ENCODE results near the gene OSGEP.
A peak's percentile ranks its signal among the peaks of the same experiment; 100 is the strongest.
"Not testable (repeated sequence)": the region's sequence is repeated elsewhere in the genome, so short reads cannot be mapped to it uniquely, and the experiment has no call there.

Gene OSGEP

GRCh38 chr14:20469890-20470602, 15.4 kb upstream of the OSGEP start:
- DNase-seq: peak in 4 of 5 experiments; percentile 14 to 68 (median 48)

- peak; percentile 67 to 94 (median 81) for DNase-seq
These were observed 14.8 kb upstream of the OSGEP start, which contains the start of gene PNP for GRCh38 chr14:20469242-20469889. Gene PNP, plus strand, starts transcription at chr14:20469406. Its CDS starts 119 bp downstream, at chr14:20469525.

GRCh38 chr14:20468764-20469241, 14.2 kb upstream of the OSGEP start:
- DNase-seq: no peak

- peak; percentile 96 to 100 (median 99) for DNase-seq
These were observed 6.9 kb upstream of the OSGEP start, which contains the start of gene PIP4P1 for GRCh38 chr14:20461225-20462141. Gene PIP4P1, minus strand, starts transcription at chr14:20461434. Its CDS starts 109 bp downstream, at chr14:20461325.

GRCh38 chr14:20460458-20461224, 6.0 kb upstream of the OSGEP start:
- peak in 4 of 5 experiments; percentile 23 to 74 (median 56) for DNase-seq

GRCh38 chr14:20458031-20458789, 3.6 kb upstream of the OSGEP start:
- no peak for DNase-seq

- no peak for DNase-seq
These were observed 2.4 kb upstream of the OSGEP start for GRCh38 chr14:20456971-20457370.

- DNase-seq: peak in 4 of 5 experiments; percentile 37 to 93 (median 66)
These were observed 1.0 kb upstream of the OSGEP start for GRCh38 chr14:20455355-20456300.

- DNase-seq: not testable (repeated sequence)
These were observed 1.8 kb downstream of the OSGEP start for GRCh38 chr14:20452831-20453230.

- DNase-seq: no peak
These were observed 7.7 kb downstream of the OSGEP start for GRCh38 chr14:20446889-20447288.

- not testable (repeated sequence) for DNase-seq
These were observed 11.0 kb downstream of the OSGEP start for GRCh38 chr14:20443650-20444049.

GRCh38 chr14:20441461-20441860, 13.2 kb downstream of the OSGEP start:
- DNase-seq: no peak

- DNase-seq: peak in 1 of 5 experiments; percentile 77
These were observed 13.7 kb downstream of the OSGEP start for GRCh38 chr14:20440882-20441281.

GRCh38 chr14:20440465-20440864, 14.1 kb downstream of the OSGEP start:
- DNase-seq: no peak

- no peak for DNase-seq
These were observed 15.9 kb downstream of the OSGEP start for GRCh38 chr14:20438664-20439063.

GRCh38 chr14:20436363-20436755, 18.3 kb downstream of the OSGEP start:
- no peak for DNase-seq

GRCh38 chr14:20435582-20436362, 18.8 kb downstream of the OSGEP start, which contains the start of gene KLHL33:
Gene KLHL33, minus strand, starts transcription at chr14:20436166. Its CDS starts 355 bp downstream, at chr14:20435811.
- DNase-seq: no peak

- DNase-seq: no peak
These were observed 19.7 kb downstream of the OSGEP start for GRCh38 chr14:20434701-20435581.

All from T-helper 2 cell (primary cell).